Natural killer cell treated with Interleukin-12 subunit alpha and Interleukin-12 subunit beta and Interleukin-15 and Interleukin-18, amount 100 ng/mL, for 72 hours (primary cell): ENCODE measurements around the gene HSD11B1. TPM values are rescaled to one million over a fixed set of nuclear protein-coding genes. Genes with fewer than 3 reads are reported as not detected.

Experiments
- ATAC-seq, 2 donors: fragments of 150-1000 bp; cut with Tn5 transposase in 1 of 2; sonication (Bioruptor Pico), chemical (Tn5 transposase) in 1 of 2; 2 replicates each; pipeline ENCODE4 v1.10.0; 2021
- DNase-seq: peaks from one replicate; pipeline ENCODE4 v3.0.0; 2022; ENCODE audit warnings: low spot score
- H3K27ac Mint-ChIP-seq, 2 donors: 1 replicate in 1 of 2; 2 replicates in 1 of 2; pipeline ENCODE4 v1.8.0; 2022; ENCODE audit warnings: mixed read lengths in 2 of 2, mild to moderate bottlenecking in 1 of 2, moderate library complexity in 1 of 2
- H3K27me3 Mint-ChIP-seq, 2 donors: 1 replicate in 1 of 2; 2 replicates in 1 of 2; pipeline ENCODE4 v1.8.0; 2022; ENCODE audit warnings: mixed read lengths in 2 of 2
- H3K36me3 Mint-ChIP-seq: one replicate; pipeline ENCODE4 v1.8.0; 2022; ENCODE audit warnings: mixed read lengths
- H3K4me1 Mint-ChIP-seq, 2 donors: 1 replicate in 1 of 2; 2 replicates in 1 of 2; pipeline ENCODE4 v1.8.0; 2022; ENCODE audit warnings: low read depth in 2 of 2, mixed read lengths in 2 of 2, mild to moderate bottlenecking in 1 of 2
- H3K4me3 Mint-ChIP-seq: one replicate; pipeline ENCODE4 v1.8.0; 2022; ENCODE audit warnings: mixed read lengths
- H3K9me3 Mint-ChIP-seq: 2 replicates; pipeline ENCODE4 v1.8.0; 2022; ENCODE audit warnings: mixed read lengths
- total RNA-seq, 2 donors: library from RNA; stranded (reverse); gene quantifications; one replicate each; pipeline ENCODE4 v1.2.3, GENCODE V29; 2022

The HSD11B1 gene
- under 1 TPM in 1 of 2 donors, not detected in 1; 0.43 TPM for total RNA-seq

GRCh38 chr1:209704584-209704983 lies at the start of gene HSD11B1:
Gene HSD11B1, plus strand, starts transcription at chr1:209704846. Its CDS starts 97 bp downstream, at chr1:209704943.
- H3K27me3 Mint-ChIP-seq, result peaks cover 0 to 6% of the 10 kb centered on the region in 2 donors
- DNase-seq (no peak), ATAC-seq (no peak)
- peak within 1 kb of the TSS in 1 of 2 donors; percentile 27 for H3K27ac Mint-ChIP-seq
- H3K9me3 Mint-ChIP-seq, result no peaks in the 10 kb centered on the region
- H3K36me3 Mint-ChIP-seq, result no peaks in the 10 kb centered on the region
- peak within 1 kb of the TSS; percentile 24 for H3K4me3 Mint-ChIP-seq
- H3K4me1 Mint-ChIP-seq, result peaks cover under 1 to 8% of the 10 kb centered on the region in 2 donors

- Mint-ChIP-seq H3K27me3 (peaks cover 0 to 9% of the 10 kb centered on the region in 2 donors), H3K4me1 (peaks cover 11 to 17% of the 10 kb centered on the region in 2 donors), H3K27ac (no peak overlapping the region), H3K4me3 (no peak overlapping the region), H3K9me3 (no peaks in the 10 kb centered on the region), H3K36me3 (no peaks in the 10 kb centered on the region)
- ATAC-seq (no peak), DNase-seq (no peak)
Observed at GRCh38 chr1:209655411-209656231, 49.0 kb upstream of the HSD11B1 start.

- DNase-seq, result peak; percentile 64
- no peaks in the 10 kb centered on the region for H3K36me3 Mint-ChIP-seq
- peak; percentile 60 to 76 for ATAC-seq
- H3K9me3 Mint-ChIP-seq, result no peaks in the 10 kb centered on the region
- H3K27ac Mint-ChIP-seq, result peak overlapping the region in 1 of 2 donors; percentile 58
- peaks cover 6 to 7% of the 10 kb centered on the region in 2 donors for H3K4me1 Mint-ChIP-seq
- H3K27me3 Mint-ChIP-seq, result peaks cover 0 to 9% of the 10 kb centered on the region in 2 donors
- no peak overlapping the region for H3K4me3 Mint-ChIP-seq
Observed at GRCh38 chr1:209657140-209657879, 47.3 kb upstream of the HSD11B1 start.

- H3K27me3 Mint-ChIP-seq, result peaks cover 0 to 10% of the 10 kb centered on the region in 2 donors
- H3K27ac Mint-ChIP-seq, result no peak overlapping the region
- H3K4me3 Mint-ChIP-seq, result no peak overlapping the region
- peaks cover 6 to 7% of the 10 kb centered on the region in 2 donors for H3K4me1 Mint-ChIP-seq
- DNase-seq (no peak), ATAC-seq (no peak)
- no peaks in the 10 kb centered on the region for H3K9me3 Mint-ChIP-seq
- no peaks in the 10 kb centered on the region for H3K36me3 Mint-ChIP-seq
Observed at GRCh38 chr1:209657918-209658317, 46.7 kb upstream of the HSD11B1 start.

- Mint-ChIP-seq H3K27me3 (peaks cover 0 to 15% of the 10 kb centered on the region in 2 donors), H3K4me1 (peaks cover 6 to 7% of the 10 kb centered on the region in 2 donors), H3K9me3 (no peaks in the 10 kb centered on the region), H3K4me3 (peak overlapping the region; percentile 7), H3K27ac (no peak overlapping the region), H3K36me3 (no peaks in the 10 kb centered on the region)
- ATAC-seq, result peak; percentile 49 to 71
- DNase-seq, result no peak
Observed at GRCh38 chr1:209659909-209660308, 44.7 kb upstream of the HSD11B1 start.

GRCh38 chr1:209661071-209661470 lies 43.6 kb upstream of the HSD11B1 start:
- ATAC-seq, result no peak
- H3K27ac Mint-ChIP-seq, result no peak overlapping the region

GRCh38 chr1:209662879-209663327 lies 41.7 kb upstream of the HSD11B1 start:
- H3K27me3 Mint-ChIP-seq, result peaks cover 0 to 13% of the 10 kb centered on the region in 2 donors
- peaks cover 6 to 7% of the 10 kb centered on the region in 2 donors for H3K4me1 Mint-ChIP-seq
- DNase-seq (no peak), ATAC-seq (no peak)
- no peaks in the 10 kb centered on the region for H3K36me3 Mint-ChIP-seq
- no peak overlapping the region for H3K27ac Mint-ChIP-seq
- no peaks in the 10 kb centered on the region for H3K9me3 Mint-ChIP-seq
- no peak overlapping the region for H3K4me3 Mint-ChIP-seq

More at GRCh38 chr1:209661071-209661470, 43.6 kb upstream of the HSD11B1 start:
- Mint-ChIP-seq H3K4me1 (peaks cover 6 to 7% of the 10 kb centered on the region in 2 donors), H3K27me3 (peaks cover 0 to 15% of the 10 kb centered on the region in 2 donors), H3K36me3 (no peaks in the 10 kb centered on the region), H3K4me3 (no peak overlapping the region), H3K9me3 (no peaks in the 10 kb centered on the region)
- DNase-seq, result no peak

GRCh38 chr1:209667103-209667502 lies 37.5 kb upstream of the HSD11B1 start:
- no peak overlapping the region for H3K27ac Mint-ChIP-seq
- peaks cover 4% of the 10 kb centered on the region for H3K36me3 Mint-ChIP-seq
- H3K4me3 Mint-ChIP-seq, result no peak overlapping the region
- ATAC-seq (no peak), DNase-seq (no peak)
- H3K4me1 Mint-ChIP-seq, result peaks cover 5% of the 10 kb centered on the region in 2 donors
- H3K27me3 Mint-ChIP-seq, result peaks cover 6 to 10% of the 10 kb centered on the region in 2 donors
- peaks cover 4% of the 10 kb centered on the region for H3K9me3 Mint-ChIP-seq

GRCh38 chr1:209667708-209668107 lies 36.9 kb upstream of the HSD11B1 start:
- H3K27ac Mint-ChIP-seq, result no peak overlapping the region
- H3K9me3 Mint-ChIP-seq, result peaks cover 4% of the 10 kb centered on the region
- DNase-seq (no peak), ATAC-seq (no peak)
- H3K4me3 Mint-ChIP-seq, result no peak overlapping the region
- peaks cover 6 to 10% of the 10 kb centered on the region in 2 donors for H3K27me3 Mint-ChIP-seq
- H3K36me3 Mint-ChIP-seq, result peaks cover 4% of the 10 kb centered on the region
- peaks cover 5 to 6% of the 10 kb centered on the region in 2 donors for H3K4me1 Mint-ChIP-seq

GRCh38 chr1:209670441-209671082 lies 34.1 kb upstream of the HSD11B1 start:
- peaks cover 29 to 30% of the 10 kb centered on the region in 2 donors for H3K4me1 Mint-ChIP-seq
- H3K9me3 Mint-ChIP-seq, result peaks cover 4% of the 10 kb centered on the region
- H3K36me3 Mint-ChIP-seq, result peaks cover 12% of the 10 kb centered on the region
- DNase-seq (no peak), ATAC-seq (no peak)
- peaks cover 18 to 24% of the 10 kb centered on the region in 2 donors for H3K27me3 Mint-ChIP-seq
- peak overlapping the region in 1 of 2 donors; percentile 18 for H3K27ac Mint-ChIP-seq
- no peak overlapping the region for H3K4me3 Mint-ChIP-seq

- Mint-ChIP-seq H3K27ac (peak overlapping the region; percentile 49 to 84), H3K4me3 (peak overlapping the region; percentile 61), H3K9me3 (peaks cover 4% of the 10 kb centered on the region), H3K27me3 (peaks cover 41 to 43% of the 10 kb centered on the region in 2 donors), H3K4me1 (peaks cover 34 to 36% of the 10 kb centered on the region in 2 donors), H3K36me3 (peaks cover 12% of the 10 kb centered on the region)
- peak; percentile 75 to 77 for ATAC-seq
- no peak for DNase-seq
Observed at GRCh38 chr1:209672705-209673630, 31.7 kb upstream of the HSD11B1 start.

- peaks cover 34 to 36% of the 10 kb centered on the region in 2 donors for H3K4me1 Mint-ChIP-seq
Observed at GRCh38 chr1:209673631-209674417, 30.8 kb upstream of the HSD11B1 start.

More at GRCh38 chr1:209673631-209674417, 30.8 kb upstream of the HSD11B1 start:
- H3K36me3 Mint-ChIP-seq, result peaks cover 12% of the 10 kb centered on the region
- H3K9me3 Mint-ChIP-seq, result peaks cover 4% of the 10 kb centered on the region
- H3K4me3 Mint-ChIP-seq, result peak overlapping the region; percentile 61
- peak overlapping the region; percentile 49 to 84 for H3K27ac Mint-ChIP-seq
- no peak for ATAC-seq
- DNase-seq, result no peak
- peaks cover 47 to 48% of the 10 kb centered on the region in 2 donors for H3K27me3 Mint-ChIP-seq
